GM12864 (cell line): ENCODE results near the gene LAMA1.

Experiments
- DNase-seq: peaks from one replicate; pipeline ENCODE4 v3.0.0-alpha.2; 2011; ENCODE audit warnings: low read depth
- H3K4me3 ChIP-seq: 2 replicates; pipeline ENCODE4 v1.5.1; 2011; ENCODE audit warnings: mild to moderate bottlenecking, low read depth, low read length, control low read depth
- TF ChIP-seq, protein P1 (sequence below): IDR thresholded peaks from 2 replicates; pipeline ENCODE4 v1.5.1; 2011; ENCODE audit warnings: low read depth, mild to moderate bottlenecking, moderate library complexity, low read length, control low read depth, inconsistent platforms; ENCODE audit errors: missing control alignments

LAMA1 gene

DNA sequence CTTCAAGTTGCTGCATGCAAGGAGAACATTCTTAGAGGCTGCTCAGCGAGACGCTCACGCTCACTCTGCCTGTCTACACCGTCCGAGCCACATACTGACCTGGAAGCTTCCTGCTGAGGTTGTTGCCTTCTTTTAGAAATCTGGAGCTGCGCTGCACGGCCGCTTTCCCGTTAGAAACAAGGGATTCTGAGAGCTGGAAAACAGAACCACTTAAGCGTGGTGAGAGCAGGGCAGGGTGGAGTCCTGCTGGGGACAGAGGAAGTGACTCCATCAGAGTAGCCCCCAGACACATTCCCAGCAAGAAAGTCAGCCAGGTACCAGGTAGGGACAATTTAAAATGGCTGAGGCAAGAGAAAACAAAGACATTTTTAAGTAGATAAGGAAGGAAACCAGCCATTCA, 135.2 kb downstream of the LAMA1 start:
- no peak overlapping the region for H3K4me3 ChIP-seq
- no peak for DNase-seq
- TF ChIP-seq, protein P1, sequence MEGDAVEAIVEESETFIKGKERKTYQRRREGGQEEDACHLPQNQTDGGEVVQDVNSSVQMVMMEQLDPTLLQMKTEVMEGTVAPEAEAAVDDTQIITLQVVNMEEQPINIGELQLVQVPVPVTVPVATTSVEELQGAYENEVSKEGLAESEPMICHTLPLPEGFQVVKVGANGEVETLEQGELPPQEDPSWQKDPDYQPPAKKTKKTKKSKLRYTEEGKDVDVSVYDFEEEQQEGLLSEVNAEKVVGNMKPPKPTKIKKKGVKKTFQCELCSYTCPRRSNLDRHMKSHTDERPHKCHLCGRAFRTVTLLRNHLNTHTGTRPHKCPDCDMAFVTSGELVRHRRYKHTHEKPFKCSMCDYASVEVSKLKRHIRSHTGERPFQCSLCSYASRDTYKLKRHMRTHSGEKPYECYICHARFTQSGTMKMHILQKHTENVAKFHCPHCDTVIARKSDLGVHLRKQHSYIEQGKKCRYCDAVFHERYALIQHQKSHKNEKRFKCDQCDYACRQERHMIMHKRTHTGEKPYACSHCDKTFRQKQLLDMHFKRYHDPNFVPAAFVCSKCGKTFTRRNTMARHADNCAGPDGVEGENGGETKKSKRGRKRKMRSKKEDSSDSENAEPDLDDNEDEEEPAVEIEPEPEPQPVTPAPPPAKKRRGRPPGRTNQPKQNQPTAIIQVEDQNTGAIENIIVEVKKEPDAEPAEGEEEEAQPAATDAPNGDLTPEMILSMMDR = no peak

DNA sequence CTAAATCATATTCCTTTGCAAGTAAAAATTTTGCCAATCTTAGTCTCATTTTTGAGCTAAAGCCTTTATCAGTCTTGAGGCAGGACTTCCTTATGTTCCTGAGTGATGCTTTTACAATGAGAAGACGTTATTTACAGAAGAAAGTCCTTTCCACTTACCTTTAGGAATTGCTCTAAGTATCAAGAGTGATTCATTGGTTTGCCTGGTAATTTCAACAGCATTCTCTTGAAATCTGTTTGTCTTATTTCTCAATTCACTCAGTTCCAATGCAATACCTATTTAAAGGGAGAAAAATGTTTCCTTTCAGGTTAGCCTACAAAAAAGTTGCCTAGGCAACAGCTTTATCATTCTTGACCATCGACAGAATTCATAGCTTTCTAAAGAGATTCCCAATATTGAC, 137.2 kb downstream of the LAMA1 start:
- TF ChIP-seq, protein P1 = no peak
- H3K4me3 ChIP-seq = no peak overlapping the region
- DNase-seq = no peak

DNA sequence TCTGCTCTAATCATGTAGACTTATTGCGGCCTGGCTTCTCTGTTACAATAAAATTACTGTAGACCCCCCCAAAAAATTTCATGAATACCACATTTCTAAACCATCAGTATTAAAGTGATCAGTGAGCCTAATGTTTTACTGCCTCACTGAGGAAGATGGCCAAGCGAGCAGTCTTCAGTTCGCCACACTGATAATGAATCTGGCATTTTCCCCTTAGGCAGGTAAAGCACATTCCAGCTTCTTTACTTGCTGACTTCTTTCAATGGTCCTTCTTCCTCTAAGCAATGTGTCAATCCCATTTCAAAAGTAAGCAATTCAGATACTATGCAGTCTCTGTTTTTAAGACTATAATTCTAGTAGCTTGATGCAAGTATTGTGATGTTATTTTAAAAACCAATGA, 137.6 kb downstream of the LAMA1 start:
- TF ChIP-seq, protein P1 = no peak
- H3K4me3 ChIP-seq = no peak overlapping the region
- DNase-seq = no peak

DNA sequence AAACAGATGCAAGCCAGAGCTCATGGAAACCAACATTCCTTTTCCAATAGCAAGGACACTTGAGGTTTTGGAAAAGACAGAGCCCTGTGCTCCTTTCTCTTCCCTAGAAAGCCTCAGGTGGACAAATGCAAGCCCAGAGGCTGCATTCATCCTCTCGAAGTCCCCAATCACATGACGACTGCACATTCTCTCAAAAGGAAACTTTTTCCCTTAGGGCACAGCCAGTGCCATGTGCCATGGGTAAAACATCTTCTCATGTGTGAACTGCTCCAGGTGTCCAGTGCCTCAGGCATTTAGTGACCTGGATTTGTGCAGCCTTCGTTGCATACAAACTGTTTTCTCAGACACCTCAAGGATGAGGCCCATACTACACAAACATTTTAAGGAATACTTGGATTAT, 140.7 kb downstream of the LAMA1 start:
- TF ChIP-seq, protein P1 = no peak
- H3K4me3 ChIP-seq = no peak overlapping the region
- no peak for DNase-seq

DNA sequence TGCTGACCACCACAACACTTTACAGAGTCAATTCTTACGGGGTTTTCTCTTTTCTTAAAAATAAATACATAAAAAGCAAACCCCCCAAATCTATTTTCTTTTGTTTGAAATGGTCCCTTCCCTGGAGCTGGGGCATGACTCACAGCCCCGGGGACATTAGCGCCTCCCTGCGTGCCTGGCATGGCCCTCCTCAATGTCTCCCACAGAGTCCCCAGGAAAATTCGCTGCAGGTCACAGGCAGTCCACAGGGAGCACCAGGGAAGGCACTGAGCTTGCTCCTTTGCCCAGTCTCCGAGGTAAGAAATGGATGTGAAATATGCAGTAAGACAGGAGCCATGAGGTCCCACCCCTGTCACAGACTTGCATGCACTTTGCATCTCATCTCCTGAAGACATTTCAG, 142.5 kb downstream of the LAMA1 start:
- H3K4me3 ChIP-seq = no peak overlapping the region
- DNase-seq = no peak
- TF ChIP-seq, protein P1 = no peak

DNA sequence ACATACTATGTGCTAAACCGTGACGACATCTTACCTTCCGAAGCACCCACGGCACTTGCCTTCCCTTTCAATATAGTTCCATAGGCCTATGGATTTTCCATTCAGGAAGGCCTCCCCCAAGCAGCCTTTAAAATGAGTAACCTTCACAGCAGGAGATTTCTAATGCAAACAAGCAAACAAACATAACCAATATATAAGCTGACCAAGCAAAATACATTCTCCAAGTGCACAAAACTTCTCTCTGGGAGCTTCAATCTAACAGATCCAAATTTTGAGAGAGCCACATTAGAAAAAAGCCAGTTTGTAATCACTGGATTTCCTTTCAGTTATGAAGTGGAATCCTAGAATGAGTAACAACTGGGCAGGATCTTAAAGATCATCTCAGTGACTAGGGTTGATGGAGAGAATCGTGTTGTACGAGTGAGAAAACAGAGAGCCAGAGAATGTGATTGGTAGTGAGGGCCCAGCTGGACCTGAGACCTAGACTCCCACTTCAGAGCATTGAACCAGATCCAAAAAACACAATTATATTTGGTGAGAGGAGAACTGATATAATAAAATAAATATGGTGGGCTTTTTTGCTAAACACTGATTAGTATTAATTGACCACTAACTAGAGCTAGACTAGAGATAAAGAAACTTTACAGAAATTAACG, 145.6 kb downstream of the LAMA1 start:
- no peak overlapping the region for H3K4me3 ChIP-seq
- DNase-seq = no peak
- TF ChIP-seq, protein P1 = no peak

DNA sequence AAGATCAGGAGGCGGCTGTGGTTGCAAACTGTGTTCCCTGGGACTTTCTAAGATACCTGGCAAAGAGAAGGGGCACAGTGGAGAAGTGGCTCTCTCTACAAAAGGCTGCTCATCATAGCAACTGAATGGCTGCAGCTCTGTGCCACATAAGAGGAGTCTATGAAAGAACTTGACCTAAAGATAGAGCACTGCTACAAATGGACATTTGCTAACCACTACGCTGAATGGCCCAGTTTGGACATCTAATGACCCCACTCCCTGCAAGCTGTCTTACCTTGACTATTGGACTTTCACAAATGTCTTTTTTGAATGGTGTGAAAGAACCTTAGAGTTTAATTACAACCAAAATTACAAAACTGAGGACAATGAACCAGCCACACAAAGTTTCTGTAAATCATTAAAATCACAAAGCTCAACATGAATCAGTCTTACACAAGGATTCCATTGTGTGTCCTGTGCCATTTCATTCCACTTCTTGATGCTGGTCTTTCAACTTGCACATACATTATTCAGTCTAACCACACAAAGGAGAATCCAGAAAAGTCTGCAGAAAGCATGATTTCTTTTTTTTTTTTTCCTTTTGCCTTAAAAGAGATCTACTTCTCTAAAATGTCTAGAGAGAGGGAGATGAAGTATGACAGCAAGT, 154.0 kb downstream of the LAMA1 start:
- TF ChIP-seq, protein P1 = no peak
- DNase-seq = no peak
- H3K4me3 ChIP-seq = no peak overlapping the region
